Spinal cord (tissue), 10 donors: Measurements from ENCODE around the gene F2RL3. TPM values are rescaled to one million over a fixed set of nuclear protein-coding genes. Genes with fewer than 3 reads are reported as not detected.

Experiments
- DNase-seq, 6 donors: peaks; one replicate each; pipeline versions ENCODE4 v3.0.0 to v3.0.0-alpha.2; 2013 to 2015; ENCODE audit warnings: low spot score in 6 of 6, low read depth in 4 of 6
- H3K27ac ChIP-seq: one replicate; pipeline ENCODE4 v1.5.1; 2013; ENCODE audit warnings: low read depth, low read length, control low read depth
- H3K27me3 ChIP-seq: one replicate; pipeline ENCODE4 v1.6.1; 2013; ENCODE audit warnings: low read length; ENCODE audit not compliant: control insufficient read depth, insufficient read depth
- H3K36me3 ChIP-seq: one replicate; pipeline ENCODE4 v1.6.1; 2013; ENCODE audit warnings: low read length; ENCODE audit not compliant: control insufficient read depth, insufficient read depth
- H3K4me1 ChIP-seq: one replicate; pipeline ENCODE4 v1.6.1; 2013; ENCODE audit warnings: low read length; ENCODE audit not compliant: control insufficient read depth, insufficient read depth
- H3K4me3 ChIP-seq: one replicate; pipeline ENCODE4 v1.5.1; 2013; ENCODE audit warnings: low read depth, low read length, control low read depth
- H3K9me3 ChIP-seq: one replicate; pipeline ENCODE4 v1.6.1; 2013; ENCODE audit warnings: low read length; ENCODE audit not compliant: control insufficient read depth, insufficient read depth
- WGBS: methylation state at CpG from one replicate; pipeline ENCODE4 v1.1.5; 2013; ENCODE audit warnings: missing lambda C conversion rate; ENCODE audit not compliant: insufficient coverage; 5-methylcytosine and 5-hydroxymethylcytosine counted together
- polyA plus RNA-seq, 2 donors: library from polyadenylated mRNA; unstranded; fragments of 120-200 nt; gene quantifications; one replicate each; pipeline ENCODE4 v1.2.1, GENCODE V29; 2013; ENCODE audit not compliant: insufficient read length in 2 of 2
- total RNA-seq, 2 donors: library from RNA; depleted of rRNA in 1 of 2; stranded (reverse); fragments of 120-200 nt in 1 of 2; fragments of >200 nt in 1 of 2; gene quantifications; one replicate each; pipeline versions ENCODE4 v1.2.3 to v1.2.4, GENCODE V29; 2013 to 2014
- donor health status: healthy.

The F2RL3 gene
- total and polyA plus RNA-seq, 4 donors: 0.10 to 0.45 (median 0.16) TPM

DNA sequence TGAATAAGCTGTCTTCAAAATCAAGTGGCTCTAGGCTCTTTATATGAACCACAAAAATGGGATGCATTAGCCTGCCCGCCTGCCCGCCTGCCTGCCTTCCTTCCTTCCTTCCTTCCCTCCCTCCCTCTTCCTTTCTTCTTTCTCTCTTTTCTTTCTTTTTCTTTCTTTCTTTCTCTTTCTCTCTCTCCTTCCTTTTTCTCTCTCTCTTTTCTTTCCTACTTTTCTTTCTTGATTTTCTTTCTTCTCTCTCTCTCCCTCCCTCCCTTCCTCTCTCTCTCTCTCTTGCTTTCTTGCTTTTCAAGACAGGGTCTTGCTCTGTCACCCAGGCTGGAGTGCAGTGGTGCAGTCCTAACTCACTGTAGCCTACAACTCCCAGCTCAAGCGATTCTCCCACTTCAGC is 26.9 kb downstream of the F2RL3 start:
- Histone ChIP-seq H3K9me3 (no peaks in the 10 kb centered on the region), H3K4me1 (no peaks in the 10 kb centered on the region), H3K4me3 (no peak overlapping the region), H3K36me3 (no peaks in the 10 kb centered on the region), H3K27me3 (no peaks in the 10 kb centered on the region), H3K27ac (no peak overlapping the region)
- 75% methylated on average over 2 of the region's 3 CpGs for WGBS
- no peak for DNase-seq

DNA sequence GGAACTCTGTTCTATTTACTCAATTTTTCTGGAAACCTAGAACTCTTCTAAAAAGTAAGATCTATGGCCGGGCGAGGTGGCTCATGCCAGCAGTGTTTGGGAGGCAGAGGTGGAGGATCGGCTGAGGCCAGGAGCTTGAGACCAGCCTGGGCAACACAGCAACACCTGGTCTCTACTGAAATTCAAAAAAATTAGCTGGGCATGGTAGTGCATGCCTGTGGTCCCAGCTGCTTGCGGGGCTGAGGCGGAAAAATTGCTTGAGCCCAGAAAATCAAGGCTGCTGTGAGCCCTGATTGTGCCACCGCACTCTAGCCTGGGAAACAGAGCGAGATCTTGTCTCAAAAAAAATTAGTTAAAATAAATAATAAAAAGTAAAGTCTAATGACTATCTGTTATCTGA is 28.6 kb downstream of the F2RL3 start:
- Histone ChIP-seq H3K4me3 (no peak overlapping the region), H3K9me3 (no peaks in the 10 kb centered on the region), H3K36me3 (no peaks in the 10 kb centered on the region), H3K27me3 (no peaks in the 10 kb centered on the region), H3K27ac (no peak overlapping the region), H3K4me1 (no peaks in the 10 kb centered on the region)
- no peak for DNase-seq
- WGBS: 87% methylated on average over 5 of the region's 7 CpGs

DNA sequence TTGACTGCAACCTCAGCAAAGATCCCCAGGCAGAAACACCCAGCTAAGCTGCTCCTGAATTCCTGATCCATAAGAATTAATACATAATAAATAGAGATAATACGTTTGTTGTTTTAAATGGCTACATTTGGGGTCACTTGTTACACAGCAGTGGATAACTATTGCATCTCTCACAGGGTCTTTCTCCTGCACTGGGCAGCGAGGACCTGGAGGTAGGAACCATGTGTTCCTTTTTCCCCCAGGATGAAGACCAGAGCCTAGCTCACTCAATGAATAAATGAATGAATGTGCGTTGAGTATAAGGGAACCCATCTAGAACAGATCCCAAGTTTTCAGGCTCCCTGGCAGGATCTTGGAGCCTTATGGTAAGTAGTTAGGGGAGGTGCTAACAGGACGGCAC is 30.7 kb downstream of the F2RL3 start:
- DNase-seq: no peak
- Histone ChIP-seq H3K9me3 (no peaks in the 10 kb centered on the region), H3K4me1 (no peaks in the 10 kb centered on the region), H3K27ac (no peak overlapping the region), H3K4me3 (no peak overlapping the region), H3K36me3 (no peaks in the 10 kb centered on the region), H3K27me3 (no peaks in the 10 kb centered on the region)
- WGBS: 100% methylated on average over 2 of the region's 4 CpGs

GRCh38 chr19:16920816-16921529 is 32.2 kb downstream of the F2RL3 start:
- WGBS: 80% methylated on average over 9 of the region's 12 CpGs

GRCh38 chr19:16921766-16922591 is 33.2 kb downstream of the F2RL3 start:
- 93% methylated on average over 21 of the region's 21 CpGs for WGBS
- Histone ChIP-seq H3K9me3 (peaks cover 2% of the 10 kb centered on the region), H3K27me3 (no peaks in the 10 kb centered on the region), H3K27ac (no peak overlapping the region), H3K4me1 (no peaks in the 10 kb centered on the region), H3K4me3 (no peak overlapping the region), H3K36me3 (no peaks in the 10 kb centered on the region)
- no peak for DNase-seq

More at GRCh38 chr19:16920816-16921529, 32.2 kb downstream of the F2RL3 start:
- no peaks in the 10 kb centered on the region for H3K27me3 ChIP-seq
- no peaks in the 10 kb centered on the region for H3K4me1 ChIP-seq
- H3K9me3 ChIP-seq: peaks cover 2% of the 10 kb centered on the region
- no peak for DNase-seq
- no peak overlapping the region for H3K27ac ChIP-seq
- no peaks in the 10 kb centered on the region for H3K36me3 ChIP-seq
- no peak overlapping the region for H3K4me3 ChIP-seq

- Histone ChIP-seq H3K4me3 (no peak overlapping the region), H3K4me1 (no peaks in the 10 kb centered on the region), H3K27me3 (no peaks in the 10 kb centered on the region), H3K9me3 (peaks cover 2% of the 10 kb centered on the region), H3K27ac (no peak overlapping the region), H3K36me3 (no peaks in the 10 kb centered on the region)
- 100% methylated on average over 1 of the region's 1 CpG for WGBS
- DNase-seq: no peak
Measured at GRCh38 chr19:16922592-16922934, 33.8 kb downstream of the F2RL3 start.

DNA sequence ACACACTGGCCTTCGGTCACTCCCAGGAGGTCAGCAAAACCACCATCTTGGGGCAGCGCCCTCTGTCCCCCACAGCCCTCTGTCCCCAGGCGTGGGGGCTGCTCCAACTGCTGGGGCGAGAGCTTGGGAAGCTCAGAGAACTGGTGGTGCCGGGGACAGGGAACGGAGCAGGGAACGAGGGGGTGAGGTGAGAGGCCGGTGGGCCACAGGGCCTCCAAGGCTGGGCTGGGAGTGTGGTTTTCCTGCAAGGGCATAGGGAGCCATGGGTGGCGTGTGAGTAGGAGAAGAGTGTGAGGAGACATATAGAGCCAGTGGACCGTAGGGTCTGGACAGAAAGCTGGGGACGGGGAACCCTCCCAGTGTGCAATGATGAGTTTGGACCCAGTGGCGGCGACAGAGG is 34.1 kb downstream of the F2RL3 start:
- 98% methylated on average over 13 of the region's 13 CpGs for WGBS
- Histone ChIP-seq H3K9me3 (peaks cover 2% of the 10 kb centered on the region), H3K4me1 (no peaks in the 10 kb centered on the region), H3K27ac (no peak overlapping the region), H3K27me3 (no peaks in the 10 kb centered on the region), H3K36me3 (no peaks in the 10 kb centered on the region), H3K4me3 (no peak overlapping the region)
- no peak for DNase-seq

- no peaks in the 10 kb centered on the region for H3K27me3 ChIP-seq
- no peak for DNase-seq
- H3K4me1 ChIP-seq: no peaks in the 10 kb centered on the region
- peaks cover 4% of the 10 kb centered on the region for H3K9me3 ChIP-seq
- no peaks in the 10 kb centered on the region for H3K36me3 ChIP-seq
- H3K27ac ChIP-seq: no peak overlapping the region
- WGBS: 96% methylated on average over 13 of the region's 13 CpGs
- no peak overlapping the region for H3K4me3 ChIP-seq
Measured at GRCh38 chr19:16927883-16928282, 39.1 kb downstream of the F2RL3 start.

GRCh38 chr19:16928351-16928750 is 39.6 kb downstream of the F2RL3 start:
- no peak for DNase-seq
- Histone ChIP-seq H3K36me3 (no peaks in the 10 kb centered on the region), H3K4me3 (no peak overlapping the region), H3K27ac (no peak overlapping the region), H3K4me1 (no peaks in the 10 kb centered on the region), H3K9me3 (peaks cover 4% of the 10 kb centered on the region), H3K27me3 (no peaks in the 10 kb centered on the region)
- WGBS: 100% methylated on average over 1 of the region's 2 CpGs

DNA sequence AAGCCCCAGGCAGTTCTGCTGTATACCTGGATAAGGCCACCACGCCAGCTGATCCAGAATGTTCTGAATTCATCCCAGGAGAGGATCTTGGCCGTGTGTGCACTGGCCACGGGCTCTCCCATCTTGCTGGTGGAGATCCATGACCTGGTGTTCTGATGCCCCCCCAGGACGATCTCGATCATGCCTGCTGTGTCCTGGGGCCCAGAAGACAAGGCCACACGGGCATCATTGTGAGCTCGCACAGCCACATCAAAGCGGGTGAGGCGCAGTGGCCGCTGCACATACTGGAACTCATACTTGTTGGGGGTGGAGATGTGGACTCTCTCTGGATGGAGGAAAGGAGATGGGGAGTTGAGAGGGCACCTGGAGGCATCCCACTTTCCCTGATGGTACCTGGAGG is 40.1 kb downstream of the F2RL3 start:
- Histone ChIP-seq H3K9me3 (peaks cover 4% of the 10 kb centered on the region), H3K4me1 (no peaks in the 10 kb centered on the region), H3K27ac (no peak overlapping the region), H3K27me3 (no peaks in the 10 kb centered on the region), H3K36me3 (no peaks in the 10 kb centered on the region), H3K4me3 (no peak overlapping the region)
- WGBS: 92% methylated on average over 10 of the region's 10 CpGs
- DNase-seq: no peak
